ENCODE data around the gene TRABD2B.

The TRABD2B gene

DNA sequence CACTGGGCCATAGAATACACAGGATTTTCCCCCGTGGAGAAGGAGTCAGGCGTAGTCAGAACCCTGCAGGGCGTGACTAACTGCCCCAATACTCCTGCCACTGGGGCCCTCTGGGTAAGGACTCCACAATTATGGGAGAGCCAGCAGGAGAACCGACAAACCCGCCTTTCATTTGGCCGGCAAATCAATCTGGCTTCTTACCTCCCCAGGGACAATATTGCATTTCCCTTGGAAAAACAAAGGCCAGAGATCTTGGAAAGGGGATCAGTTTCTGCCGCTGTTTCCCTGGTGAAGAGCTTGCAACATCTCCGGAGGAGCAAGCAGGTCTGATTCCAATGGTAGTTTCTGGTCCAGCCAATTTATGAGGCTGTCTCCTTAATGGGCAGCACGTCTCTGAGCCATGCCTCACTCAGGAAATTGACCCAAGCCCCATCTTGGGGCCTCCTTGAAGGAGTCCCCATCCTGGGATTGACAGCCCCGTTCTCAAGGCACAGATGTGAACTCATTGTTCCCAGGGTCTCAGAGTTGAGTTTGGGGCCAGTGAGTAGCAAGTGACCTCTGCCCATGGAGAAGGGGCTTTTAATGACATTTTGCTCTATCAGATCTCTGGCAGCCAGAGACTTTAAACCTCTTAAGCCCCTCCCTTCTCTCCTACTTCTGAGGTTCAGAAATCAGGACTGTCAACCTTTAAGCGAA, 4.3 kb downstream of the TRABD2B start:
- H3K9ac ChIP-seq (ENCODE audit: low read depth, low read length), result no peak overlapping the region
- H3K4me1 ChIP-seq (ENCODE audit: insufficient read depth, low read length), result peaks cover 11% of the 10 kb centered on the region; the same call in 1 of the 2 replicates
- H3K9me3 ChIP-seq (ENCODE audit: control insufficient read depth, insufficient read depth, low read length), result no peaks in the 10 kb centered on the region

GRCh38 chr1:47991673-47992072, 5.5 kb downstream of the TRABD2B start:
- H3K9me3 ChIP-seq (ENCODE audit: control insufficient read depth, insufficient read depth, low read length), result no peaks in the 10 kb centered on the region
- no peak overlapping the region for H3K9ac ChIP-seq (ENCODE audit: low read depth, low read length)
- peaks cover 18% of the 10 kb centered on the region; the same call in 1 of the 2 replicates for H3K4me1 ChIP-seq (ENCODE audit: insufficient read depth, low read length)
- no peaks in the 10 kb centered on the region; the same call in 1 of the 2 replicates for H3K36me3 ChIP-seq (ENCODE audit: insufficient read depth, low read length)

More for the DNA sequence above, 4.3 kb downstream of the TRABD2B start:
- H3K36me3 ChIP-seq (ENCODE audit: insufficient read depth, low read length), result no peaks in the 10 kb centered on the region; the same call in 1 of the 2 replicates

DNA sequence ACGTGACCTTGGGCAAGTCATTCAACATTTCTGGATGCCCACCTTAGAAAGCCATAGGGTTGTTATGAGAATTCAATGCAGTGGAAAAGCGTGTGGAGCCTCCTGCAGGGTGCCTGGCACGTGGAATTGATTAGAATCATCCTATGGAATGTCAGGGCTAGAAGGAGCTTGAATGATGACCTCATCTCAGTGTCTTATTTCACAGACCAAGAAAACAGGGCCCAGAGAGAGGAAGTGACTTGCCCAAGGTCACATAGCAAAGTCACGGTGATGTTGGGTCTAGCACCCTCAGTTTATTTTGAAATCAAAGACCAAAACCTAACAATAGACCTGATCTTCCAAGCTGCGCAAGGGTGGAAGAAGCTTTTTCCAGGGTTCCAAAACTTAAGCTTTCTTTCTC, 6.0 kb downstream of the TRABD2B start:
- Histone ChIP-seq H3K9ac (ENCODE audit: low read depth, low read length) (no peak overlapping the region), H3K4me1 (ENCODE audit: insufficient read depth, low read length) (peaks cover 18% of the 10 kb centered on the region), H3K9me3 (ENCODE audit: control insufficient read depth, insufficient read depth, low read length) (no peaks in the 10 kb centered on the region), H3K36me3 (ENCODE audit: insufficient read depth, low read length) (no peaks in the 10 kb centered on the region; the same call in 1 of the 2 replicates)

DNA sequence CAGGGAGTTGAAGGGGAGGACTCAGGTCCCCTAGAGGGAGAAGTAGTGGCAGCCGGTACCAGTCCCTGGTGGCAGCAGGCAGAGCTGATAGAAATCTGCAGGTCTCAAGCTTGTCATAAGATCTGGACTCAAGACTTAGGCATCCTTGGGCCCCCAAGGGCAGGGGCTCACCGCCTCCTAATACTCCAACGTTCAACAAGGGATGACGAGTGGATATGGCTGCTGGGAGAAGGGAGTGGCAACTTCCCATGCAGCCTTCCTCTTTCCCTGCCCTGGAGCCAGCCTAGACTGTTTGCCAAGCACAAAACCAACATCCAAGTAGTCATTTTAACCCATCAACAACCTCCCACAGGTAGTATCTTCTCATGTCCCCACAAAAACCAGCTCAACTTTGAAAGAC, 6.9 kb downstream of the TRABD2B start:
- Histone ChIP-seq H3K4me1 (ENCODE audit: insufficient read depth, low read length) (peaks cover 19% of the 10 kb centered on the region), H3K36me3 (ENCODE audit: insufficient read depth, low read length) (no peaks in the 10 kb centered on the region; the same call in 1 of the 2 replicates), H3K9me3 (ENCODE audit: control insufficient read depth, insufficient read depth, low read length) (no peaks in the 10 kb centered on the region), H3K9ac (ENCODE audit: low read depth, low read length) (no peak overlapping the region)

DNA sequence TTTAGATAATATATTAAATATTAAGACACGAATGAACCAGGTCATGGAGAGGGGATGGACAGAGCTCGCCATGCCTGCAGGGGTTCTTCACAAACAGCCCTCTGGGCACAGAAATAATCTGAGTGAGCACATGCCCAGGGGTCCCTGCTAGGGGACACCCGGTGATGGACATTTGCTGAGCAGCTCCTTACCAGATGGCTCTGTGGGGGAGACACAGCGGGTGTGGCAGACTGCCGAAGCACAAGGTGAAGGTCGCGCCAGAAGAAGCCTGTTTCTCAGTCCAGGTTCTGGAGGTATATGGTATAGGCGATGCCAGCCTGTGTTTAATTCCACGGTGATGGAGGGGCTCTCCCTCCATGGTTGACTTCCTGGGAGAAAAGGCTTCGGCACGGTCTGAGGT, 9.6 kb downstream of the TRABD2B start:
- peaks cover 24% of the 10 kb centered on the region for H3K4me1 ChIP-seq (ENCODE audit: insufficient read depth, low read length)
- no peak overlapping the region for H3K9ac ChIP-seq (ENCODE audit: low read depth, low read length)
- no peaks in the 10 kb centered on the region for H3K9me3 ChIP-seq (ENCODE audit: control insufficient read depth, insufficient read depth, low read length)
- no peaks in the 10 kb centered on the region; the same call in 1 of the 2 replicates for H3K36me3 ChIP-seq (ENCODE audit: insufficient read depth, low read length)

DNA sequence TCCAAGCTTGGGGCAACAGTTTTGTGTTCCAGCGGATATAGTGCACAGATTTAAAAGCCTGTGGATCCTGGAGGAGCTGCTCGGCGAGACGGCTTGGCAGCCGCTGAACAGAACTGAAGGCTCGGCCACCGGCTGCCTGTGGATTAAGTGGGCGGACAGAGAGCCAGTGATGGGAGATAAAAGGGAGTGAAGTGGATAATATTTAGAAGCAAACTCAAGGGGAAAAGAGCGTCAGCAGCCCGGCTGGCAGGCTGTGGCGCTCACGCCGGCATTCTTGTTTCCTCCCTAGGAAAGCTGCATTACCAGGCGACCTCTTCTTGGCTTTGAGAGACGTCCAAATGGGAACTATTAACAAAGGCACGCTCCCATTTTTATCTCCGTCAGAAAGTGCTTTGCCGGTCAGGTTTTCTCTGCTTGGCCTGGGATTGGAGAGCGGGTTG, 10.4 kb downstream of the TRABD2B start:
- peaks cover 24% of the 10 kb centered on the region for H3K4me1 ChIP-seq (ENCODE audit: insufficient read depth, low read length)
- H3K9ac ChIP-seq (ENCODE audit: low read depth, low read length), result no peak overlapping the region
- H3K9me3 ChIP-seq (ENCODE audit: control insufficient read depth, insufficient read depth, low read length), result no peaks in the 10 kb centered on the region
- H3K36me3 ChIP-seq (ENCODE audit: insufficient read depth, low read length), result no peaks in the 10 kb centered on the region; the same call in 1 of the 2 replicates

DNA sequence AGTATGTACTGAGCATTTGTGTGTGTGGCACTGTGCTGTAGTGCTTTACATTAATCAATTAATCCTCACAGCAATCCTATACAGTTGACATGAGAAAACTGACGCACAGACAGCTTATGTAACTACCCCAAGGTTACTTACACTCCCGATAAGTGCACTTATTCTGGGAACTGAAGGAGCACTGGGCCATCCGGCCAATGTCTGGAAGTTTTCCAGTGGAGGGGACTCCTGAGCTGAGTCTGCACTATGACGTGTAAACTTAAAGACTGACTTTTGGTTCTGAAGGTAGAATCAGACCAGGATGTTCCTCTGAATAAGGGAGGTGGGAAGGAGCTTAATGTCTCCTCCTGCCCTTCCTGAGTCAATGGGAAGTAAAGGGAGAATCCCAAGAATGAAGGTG, 12.2 kb downstream of the TRABD2B start:
- H3K9ac ChIP-seq (ENCODE audit: low read depth, low read length), result no peak overlapping the region
- H3K9me3 ChIP-seq (ENCODE audit: control insufficient read depth, insufficient read depth, low read length), result no peaks in the 10 kb centered on the region
- no peaks in the 10 kb centered on the region; the same call in 1 of the 2 replicates for H3K36me3 ChIP-seq (ENCODE audit: insufficient read depth, low read length)

GRCh38 chr1:47984175-47984789, 12.9 kb downstream of the TRABD2B start:
- H3K9ac ChIP-seq (ENCODE audit: low read depth, low read length), result peak overlapping the region; percentile 41
- H3K36me3 ChIP-seq (ENCODE audit: insufficient read depth, low read length), result no peaks in the 10 kb centered on the region
- H3K9me3 ChIP-seq (ENCODE audit: control insufficient read depth, insufficient read depth, low read length), result no peaks in the 10 kb centered on the region
- peaks cover 24% of the 10 kb centered on the region for H3K4me1 ChIP-seq (ENCODE audit: insufficient read depth, low read length)

More for the DNA sequence above, 12.2 kb downstream of the TRABD2B start:
- peaks cover 24% of the 10 kb centered on the region for H3K4me1 ChIP-seq (ENCODE audit: insufficient read depth, low read length)

GRCh38 chr1:47983691-47984090, 13.5 kb downstream of the TRABD2B start:
- H3K4me1 ChIP-seq (ENCODE audit: insufficient read depth, low read length), result peaks cover 24% of the 10 kb centered on the region
- no peaks in the 10 kb centered on the region for H3K36me3 ChIP-seq (ENCODE audit: insufficient read depth, low read length)
- H3K9ac ChIP-seq (ENCODE audit: low read depth, low read length), result peak overlapping the region; percentile 41
- no peaks in the 10 kb centered on the region for H3K9me3 ChIP-seq (ENCODE audit: control insufficient read depth, insufficient read depth, low read length)

DNA sequence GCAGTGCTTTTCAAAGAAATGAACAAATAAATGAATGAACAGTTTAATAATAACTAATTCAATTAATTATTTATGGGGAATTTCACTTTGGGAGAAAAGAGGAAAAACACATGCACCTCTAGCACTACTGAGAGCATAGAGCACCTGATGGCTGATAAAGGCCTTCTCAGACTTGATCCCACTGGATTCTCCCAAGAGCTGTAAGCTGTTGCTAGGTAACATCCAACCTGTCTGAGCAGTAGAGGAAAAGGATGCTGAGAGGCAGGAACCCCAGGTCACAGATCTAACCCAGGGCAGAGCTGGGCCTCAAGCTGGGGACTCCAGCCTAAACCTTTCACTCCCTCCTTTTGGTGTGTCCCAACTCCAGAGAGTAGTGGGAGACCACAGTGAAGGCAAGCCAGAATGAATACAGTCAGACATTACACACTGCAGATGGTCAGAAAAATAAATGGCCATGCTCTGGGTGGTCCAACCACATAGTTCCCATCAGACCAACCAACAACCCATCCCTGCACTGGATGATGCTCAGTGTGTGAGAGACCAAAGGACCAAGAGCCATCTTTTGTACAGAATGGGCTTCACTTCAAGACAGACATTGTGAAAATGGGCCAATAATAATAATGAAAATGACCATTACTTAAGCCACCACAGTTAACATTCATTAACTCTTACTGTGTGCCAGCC, 15.4 kb downstream of the TRABD2B start:
- Histone ChIP-seq H3K36me3 (ENCODE audit: insufficient read depth, low read length) (no peaks in the 10 kb centered on the region), H3K9me3 (ENCODE audit: control insufficient read depth, insufficient read depth, low read length) (no peaks in the 10 kb centered on the region), H3K9ac (ENCODE audit: low read depth, low read length) (no peak overlapping the region), H3K4me1 (ENCODE audit: insufficient read depth, low read length) (peaks cover 17% of the 10 kb centered on the region)

DNA sequence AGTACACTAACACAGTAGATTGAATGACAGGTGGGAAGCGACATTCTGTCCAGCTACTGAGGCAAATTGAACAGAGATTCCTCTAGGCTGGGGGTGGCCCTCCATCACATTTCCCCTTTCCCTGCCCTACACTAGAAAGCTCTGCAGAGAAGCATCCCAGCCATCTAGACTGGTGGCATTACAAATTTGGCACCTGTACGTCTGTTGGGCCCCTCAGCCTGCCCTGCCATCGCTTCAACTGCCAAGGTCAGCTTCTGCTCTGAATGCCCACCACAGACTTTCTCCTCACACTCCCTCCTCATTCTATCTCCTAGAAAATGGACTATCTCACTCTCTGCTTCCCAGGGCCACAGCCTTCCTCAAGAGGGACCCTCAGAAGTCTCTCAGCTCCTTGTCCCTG, 16.7 kb downstream of the TRABD2B start:
- Histone ChIP-seq H3K36me3 (ENCODE audit: insufficient read depth, low read length) (no peaks in the 10 kb centered on the region), H3K4me1 (ENCODE audit: insufficient read depth, low read length) (peaks cover 15% of the 10 kb centered on the region), H3K9ac (ENCODE audit: low read depth, low read length) (no peak overlapping the region), H3K9me3 (ENCODE audit: control insufficient read depth, insufficient read depth, low read length) (no peaks in the 10 kb centered on the region)

GRCh38 chr1:47979724-47980123, 17.5 kb downstream of the TRABD2B start:
- no peak overlapping the region for H3K9ac ChIP-seq (ENCODE audit: low read depth, low read length)
- H3K4me1 ChIP-seq (ENCODE audit: insufficient read depth, low read length), result peaks cover 7% of the 10 kb centered on the region
- H3K36me3 ChIP-seq (ENCODE audit: insufficient read depth, low read length), result no peaks in the 10 kb centered on the region
- no peaks in the 10 kb centered on the region for H3K9me3 ChIP-seq (ENCODE audit: control insufficient read depth, insufficient read depth, low read length)

DNA sequence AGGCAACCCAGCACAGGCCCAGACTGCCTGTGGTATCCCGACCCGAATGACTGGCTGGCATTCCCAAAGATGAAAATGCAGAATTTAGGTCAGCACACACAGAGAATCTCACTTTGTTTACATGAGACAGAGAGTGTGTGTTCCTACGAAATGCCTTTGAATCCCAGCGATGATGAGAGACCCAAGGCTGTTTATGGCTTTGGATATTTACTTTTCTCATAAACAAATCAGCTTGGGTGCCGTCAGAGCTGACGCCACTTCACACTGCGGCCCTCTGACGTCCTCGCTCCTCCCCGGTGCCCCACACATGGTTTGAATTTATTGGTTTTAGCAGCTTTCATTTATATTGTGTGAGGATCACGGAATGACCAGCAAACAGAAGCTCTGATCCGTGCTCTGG, 18.7 kb downstream of the TRABD2B start:
- no peaks in the 10 kb centered on the region for H3K9me3 ChIP-seq (ENCODE audit: control insufficient read depth, insufficient read depth, low read length)
- no peak overlapping the region for H3K9ac ChIP-seq (ENCODE audit: low read depth, low read length)
- H3K4me1 ChIP-seq (ENCODE audit: insufficient read depth, low read length), result peaks cover 4% of the 10 kb centered on the region
- H3K36me3 ChIP-seq (ENCODE audit: insufficient read depth, low read length), result no peaks in the 10 kb centered on the region

GRCh38 chr1:47976728-47977127, 20.5 kb downstream of the TRABD2B start:
- Histone ChIP-seq H3K36me3 (ENCODE audit: insufficient read depth, low read length) (no peaks in the 10 kb centered on the region), H3K9me3 (ENCODE audit: control insufficient read depth, insufficient read depth, low read length) (no peaks in the 10 kb centered on the region), H3K4me1 (ENCODE audit: insufficient read depth, low read length) (no peaks in the 10 kb centered on the region), H3K9ac (ENCODE audit: low read depth, low read length) (no peak overlapping the region)
